OCI-LY1 (cell line): ENCODE data around the gene ADAT3.
A peak's percentile ranks its signal among the peaks of the same experiment; 100 is the strongest.

Experiments
- H2AFZ ChIP-seq: fragments of 200-600 bp; sonication (generic), shearing (Covaris generic); 2 replicates; pipeline ENCODE4 v1.6.0; 2014; ENCODE audit warnings: antibody characterized with exemption, mild to moderate bottlenecking, low read length
- H3F3A ChIP-seq: fragments of 200-600 bp; sonication (generic), shearing (Covaris generic); 2 replicates; pipeline ENCODE4 v1.6.0; 2014; ENCODE audit warnings: mild to moderate bottlenecking, antibody characterized with exemption, low read length, moderate library complexity; ENCODE audit not compliant: insufficient read depth
- H3K27ac ChIP-seq: fragments of 200-600 bp; sonication (generic); 2 replicates; pipeline ENCODE4 v1.5.1; 2014; ENCODE audit warnings: low read length, mixed run types, mild to moderate bottlenecking, low read depth; ENCODE audit not compliant: poor library complexity, severe bottlenecking
- H3K27me3 ChIP-seq: fragments of 200-600 bp; sonication (generic); 2 replicates; pipeline ENCODE4 v1.6.0; 2014; ENCODE audit warnings: antibody characterized with exemption, mild to moderate bottlenecking, low read length, moderate library complexity; ENCODE audit not compliant: insufficient read depth
- H3K36me3 ChIP-seq: fragments of 200-600 bp; sonication (generic); 2 replicates; pipeline ENCODE4 v1.6.1; 2014; ENCODE audit warnings: mild to moderate bottlenecking, antibody characterized with exemption, low read length, moderate library complexity, mixed read lengths; ENCODE audit not compliant: insufficient read depth
- H3K4me1 ChIP-seq: fragments of 200-600 bp; sonication (generic); 2 replicates; pipeline ENCODE4 v1.5.1; 2014; ENCODE audit warnings: mild to moderate bottlenecking, low read length, moderate library complexity; ENCODE audit not compliant: insufficient read depth, severe bottlenecking
- H3K4me2 ChIP-seq: fragments of 200-600 bp; sonication (generic), shearing (Covaris generic); 2 replicates; pipeline ENCODE4 v1.6.1; 2014; ENCODE audit warnings: low read length
- H3K4me3 ChIP-seq: fragments of 200-600 bp; sonication (generic); 2 replicates; pipeline ENCODE4 v1.5.1; 2014; ENCODE audit warnings: low read length, low read depth, mild to moderate bottlenecking, mixed read lengths; ENCODE audit not compliant: poor library complexity, severe bottlenecking
- H3K79me2 ChIP-seq: fragments of 200-600 bp; shearing (Covaris generic); 2 replicates; pipeline ENCODE4 v1.6.1; 2016; ENCODE audit warnings: mixed run types, low read length, mixed read lengths; ENCODE audit not compliant: insufficient read depth
- H3K9ac ChIP-seq: fragments of 200-600 bp; sonication (generic), shearing (Covaris generic); 2 replicates; pipeline ENCODE4 v1.6.1; 2014; ENCODE audit warnings: mild to moderate bottlenecking, low read length, mixed read lengths
- H3K9me2 ChIP-seq: fragments of 200-600 bp; sonication (generic), shearing (Covaris generic); 2 replicates; pipeline ENCODE4 v1.6.1; 2014; ENCODE audit warnings: low read depth, mild to moderate bottlenecking, low read length, mixed read lengths
- H3K9me3 ChIP-seq: fragments of 200-600 bp; shearing (Covaris generic); 2 replicates; pipeline ENCODE4 v1.6.1; 2014; ENCODE audit warnings: low read length, mixed read lengths
- H4K20me1 ChIP-seq: fragments of 200-600 bp; sonication (generic), shearing (Covaris generic); 2 replicates; pipeline ENCODE4 v1.6.0; 2016; ENCODE audit warnings: mild to moderate bottlenecking, low read length; ENCODE audit not compliant: insufficient read depth
- EZH2 ChIP-seq: fragments of 200-600 bp; sonication (generic), shearing (Covaris generic); IDR thresholded peaks from 2 replicates; pipeline ENCODE4 v1.8.0; 2017; ENCODE audit warnings: borderline replicate concordance, mixed run types, mild to moderate bottlenecking, antibody characterized with exemption, low read length, moderate library complexity, mixed read lengths
- TF ChIP-seq, protein P1 (sequence below): fragments of 200-600 bp; sonication (generic), shearing (Covaris generic); IDR thresholded peaks from 2 replicates; pipeline ENCODE4 v1.5.1; 2017; ENCODE audit warnings: mild to moderate bottlenecking, antibody characterized with exemption, low read length, moderate library complexity, mixed read lengths

The ADAT3 gene

DNA sequence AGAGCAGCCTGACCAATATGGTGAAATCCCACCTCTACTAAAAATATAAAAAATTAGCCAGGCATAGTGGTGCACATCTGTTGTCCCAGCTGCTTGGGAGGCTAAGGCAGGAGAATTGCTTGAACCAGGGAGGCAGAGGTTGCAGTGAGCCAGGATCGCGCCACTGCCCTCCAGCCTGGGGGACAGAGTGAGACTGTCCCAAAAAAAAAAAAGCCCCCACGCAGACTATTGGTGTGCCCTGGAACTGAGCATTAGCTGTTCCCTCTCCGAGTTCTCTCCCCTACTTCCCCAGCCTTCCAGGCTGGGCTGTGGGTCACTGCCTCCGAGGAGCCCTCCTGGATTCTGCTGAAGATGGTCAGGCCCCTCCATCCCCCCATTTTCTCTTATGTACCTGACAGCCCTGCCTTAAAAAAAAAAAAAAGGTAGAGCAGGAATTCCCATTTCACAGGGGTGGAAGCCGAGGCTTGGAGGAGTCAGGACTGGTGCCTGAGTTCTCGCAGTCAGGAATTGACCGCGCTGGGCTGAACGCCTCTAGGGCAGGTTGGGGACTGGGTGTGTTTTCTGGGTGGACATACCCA lies 1.9 kb downstream of the ADAT3 start:
- Histone ChIP-seq H3K9me2 (no peaks in the 10 kb centered on the region), H3K4me1 (peaks cover 60% of the 10 kb centered on the region), H2AFZ (no peak overlapping the region), H3K9ac (peak overlapping the region; percentile 66; the same call in 1 of the 2 replicates), H3K79me2 (peaks cover 32% of the 10 kb centered on the region), H3K27me3 (no peaks in the 10 kb centered on the region), H3K4me2 (peak overlapping the region; percentile 73), H3K27ac (peak overlapping the region; percentile 68), H3K9me3 (no peaks in the 10 kb centered on the region), H3K4me3 (peak overlapping the region; percentile 54), H4K20me1 (no peaks in the 10 kb centered on the region), H3F3A (peaks cover 3% of the 10 kb centered on the region; the same call in 1 of the 2 replicates), H3K36me3 (0 out of 2 replicates have a peak, but pooled peaks cover 3% of the 10 kb centered on the region)
- no peak for TF ChIP-seq EZH2
- TF ChIP-seq, protein P1, sequence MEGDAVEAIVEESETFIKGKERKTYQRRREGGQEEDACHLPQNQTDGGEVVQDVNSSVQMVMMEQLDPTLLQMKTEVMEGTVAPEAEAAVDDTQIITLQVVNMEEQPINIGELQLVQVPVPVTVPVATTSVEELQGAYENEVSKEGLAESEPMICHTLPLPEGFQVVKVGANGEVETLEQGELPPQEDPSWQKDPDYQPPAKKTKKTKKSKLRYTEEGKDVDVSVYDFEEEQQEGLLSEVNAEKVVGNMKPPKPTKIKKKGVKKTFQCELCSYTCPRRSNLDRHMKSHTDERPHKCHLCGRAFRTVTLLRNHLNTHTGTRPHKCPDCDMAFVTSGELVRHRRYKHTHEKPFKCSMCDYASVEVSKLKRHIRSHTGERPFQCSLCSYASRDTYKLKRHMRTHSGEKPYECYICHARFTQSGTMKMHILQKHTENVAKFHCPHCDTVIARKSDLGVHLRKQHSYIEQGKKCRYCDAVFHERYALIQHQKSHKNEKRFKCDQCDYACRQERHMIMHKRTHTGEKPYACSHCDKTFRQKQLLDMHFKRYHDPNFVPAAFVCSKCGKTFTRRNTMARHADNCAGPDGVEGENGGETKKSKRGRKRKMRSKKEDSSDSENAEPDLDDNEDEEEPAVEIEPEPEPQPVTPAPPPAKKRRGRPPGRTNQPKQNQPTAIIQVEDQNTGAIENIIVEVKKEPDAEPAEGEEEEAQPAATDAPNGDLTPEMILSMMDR = no peak

DNA sequence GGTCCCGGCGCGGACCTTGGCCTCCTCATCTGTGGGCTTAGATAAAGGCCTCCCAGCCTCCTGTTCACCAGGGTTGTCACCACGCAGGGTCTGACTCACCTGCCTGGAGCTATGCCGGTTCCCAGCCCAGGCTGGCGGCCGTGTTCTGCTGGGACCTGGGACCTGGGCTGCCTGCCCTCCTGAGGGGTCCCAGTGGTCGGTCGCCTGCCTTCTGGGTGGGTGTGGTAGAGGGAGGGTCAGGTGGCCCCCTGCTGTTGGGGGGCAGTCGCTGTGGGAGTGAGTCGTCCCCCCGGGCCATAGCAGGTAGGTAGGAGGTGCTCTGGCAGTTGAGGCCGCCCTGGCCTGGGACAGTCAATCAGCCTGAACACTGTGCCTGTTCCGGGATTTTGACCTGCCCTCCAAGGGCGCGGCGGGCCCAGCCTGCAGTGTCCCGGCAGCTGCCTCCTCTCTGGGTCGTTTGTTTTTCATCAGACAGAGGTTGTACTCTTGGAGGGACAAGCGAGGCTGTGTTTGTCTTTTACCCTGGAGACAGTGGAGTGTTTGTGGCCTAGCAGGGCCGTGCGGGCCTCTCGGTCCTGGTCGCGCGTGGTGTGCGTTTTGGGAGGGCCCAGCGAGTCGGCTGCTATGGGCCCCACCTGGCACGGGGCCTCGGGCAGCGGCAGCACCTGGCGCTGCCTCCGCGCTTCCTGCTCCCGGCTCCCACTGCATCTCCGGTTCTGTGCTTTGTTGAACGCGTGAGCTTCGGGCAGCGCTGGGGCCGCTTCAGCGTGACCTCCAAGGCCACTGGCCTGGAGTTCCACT lies 2.6 kb downstream of the ADAT3 start:
- TF ChIP-seq EZH2 = no peak
- TF ChIP-seq, protein P1 = no peak
- H3K27ac ChIP-seq = peak overlapping the region; percentile 68
- no peaks in the 10 kb centered on the region for H3K27me3 ChIP-seq
- H2AFZ ChIP-seq = no peak overlapping the region
- no peaks in the 10 kb centered on the region for H3K9me2 ChIP-seq
- H3K4me3 ChIP-seq = peak overlapping the region; percentile 54
- H3K9ac ChIP-seq = peak overlapping the region; percentile 66
- H3K9me3 ChIP-seq = no peaks in the 10 kb centered on the region
- H4K20me1 ChIP-seq = no peaks in the 10 kb centered on the region
- peaks cover 9% of the 10 kb centered on the region for H3K36me3 ChIP-seq
- peak overlapping the region; percentile 73 for H3K4me2 ChIP-seq
- peaks cover 60% of the 10 kb centered on the region for H3K4me1 ChIP-seq
- H3F3A ChIP-seq = peaks cover 3% of the 10 kb centered on the region; the same call in 1 of the 2 replicates
- peaks cover 32% of the 10 kb centered on the region for H3K79me2 ChIP-seq

DNA sequence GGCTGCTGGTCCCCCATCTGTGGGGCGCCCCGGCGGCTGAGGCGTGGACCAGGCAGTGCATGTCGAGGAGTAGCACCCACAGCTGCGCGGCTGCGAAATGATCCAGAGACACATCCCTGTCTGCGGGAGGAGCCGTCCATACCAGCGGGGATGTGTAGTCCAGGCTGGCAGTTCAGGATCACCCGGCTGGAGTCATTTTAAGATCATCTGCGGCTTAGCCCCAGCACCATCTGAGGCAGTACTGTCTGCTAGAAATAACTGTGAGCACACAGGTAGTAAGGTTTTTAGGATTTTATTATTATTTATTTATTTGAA lies 3.1 kb downstream of the ADAT3 start:
- H3K27ac ChIP-seq = peak overlapping the region; percentile 68
- no peaks in the 10 kb centered on the region for H4K20me1 ChIP-seq
- H3K9me2 ChIP-seq = no peaks in the 10 kb centered on the region
- H3F3A ChIP-seq = peaks cover 3% of the 10 kb centered on the region; the same call in 1 of the 2 replicates
- peaks cover 32% of the 10 kb centered on the region for H3K79me2 ChIP-seq
- no peaks in the 10 kb centered on the region for H3K27me3 ChIP-seq
- H3K4me2 ChIP-seq = peak overlapping the region; percentile 73
- H3K36me3 ChIP-seq = peaks cover 14% of the 10 kb centered on the region
- H2AFZ ChIP-seq = no peak overlapping the region
- H3K9me3 ChIP-seq = no peaks in the 10 kb centered on the region
- H3K9ac ChIP-seq = peak overlapping the region; percentile 66; the same call in 1 of the 2 replicates
- peaks cover 58% of the 10 kb centered on the region for H3K4me1 ChIP-seq
- TF ChIP-seq, protein P1 = no peak
- TF ChIP-seq EZH2 = no peak
- H3K4me3 ChIP-seq = peak overlapping the region; percentile 54
